H1 (cell line): Measurements from ENCODE around the gene USH2A. TPM values are rescaled to one million over a fixed set of nuclear protein-coding genes. Genes with fewer than 3 reads are reported as not detected.

ENCODE experiments used
- CTCF ChIA-PET: fragments of 300-600 bp; sonication (Branson Sonifier 250); formaldehyde crosslinking; loops from one replicate; lab custom pipeline; 2021; ENCODE audit not compliant: partially characterized antibody; lab: Charles Lee
- POLR2A ChIA-PET: fragments of 300-600 bp; sonication (Branson Sonifier 250); formaldehyde crosslinking; loops from one replicate; lab custom pipeline; 2021; ENCODE audit warnings: inconsistent platforms; ENCODE audit not compliant: partially characterized antibody; lab: Charles Lee
- DNase-seq, 2 experiments: peaks; one replicate each; pipeline versions ENCODE4 v3.0.0 to v3.0.0-alpha.2; 2010 to 2022; ENCODE audit warnings: low spot score in 2 of 2, low read depth in 1 of 2, mixed read lengths in 1 of 2
- FAIRE-seq: peaks from 2 replicates; lab custom pipeline; 2011; peaks lifted over from hg19 to GRCh38; lab: Jason Lieb, UNC
- H2AFZ ChIP-seq: 2 replicates; pipeline ENCODE4 v1.8.1; 2012; ENCODE audit warnings: low read length, inconsistent platforms
- H2AK5ac ChIP-seq: 2 replicates; pipeline ENCODE4 v1.6.1; 2013; ENCODE audit warnings: low read depth, low read length
- H2BK120ac ChIP-seq: replicated peaks from 2 replicates; pipeline ENCODE3; 2013; ENCODE audit warnings: low read depth, low read length, inconsistent platforms
- H2BK12ac ChIP-seq: 2 replicates; pipeline ENCODE4 v1.6.1; 2013; ENCODE audit warnings: low read depth, low read length
- H2BK15ac ChIP-seq: 2 replicates; pipeline ENCODE4 v1.6.1; 2013; ENCODE audit warnings: low read length
- H2BK20ac ChIP-seq: 2 replicates; pipeline ENCODE4 v1.6.1; 2013; ENCODE audit warnings: low read length
- H2BK5ac ChIP-seq: 2 replicates; pipeline ENCODE4 v1.6.1; 2013; ENCODE audit warnings: low read depth, low read length
- H3K14ac ChIP-seq: 2 replicates; pipeline ENCODE4 v1.6.1; 2013; ENCODE audit warnings: inconsistent platforms; ENCODE audit not compliant: insufficient read length
- H3K18ac ChIP-seq: 2 replicates; pipeline ENCODE4 v1.6.1; 2013; ENCODE audit warnings: low read length; ENCODE audit errors: extremely low read depth
- H3K23ac ChIP-seq: 2 replicates; pipeline ENCODE4 v1.6.1; 2013; ENCODE audit warnings: inconsistent platforms; ENCODE audit not compliant: insufficient read length
- H3K23me2 ChIP-seq: 2 replicates; pipeline ENCODE4 v1.6.1; 2013; ENCODE audit warnings: low read depth, low read length
- H3K27ac ChIP-seq: 2 replicates; pipeline ENCODE4 v1.6.1; 2011; ENCODE audit warnings: low read depth, low read length, inconsistent platforms
- H3K27me3 ChIP-seq, 4 experiments: replicated peaks in 1 of 4; 1 replicate in 1 of 4; 2 replicates in 3 of 4; pipeline versions ENCODE4 v1.6.1 to v1.8.1; 2011 to 2013; ENCODE audit warnings: low read length in 3 of 4, mild to moderate bottlenecking in 3 of 4, inconsistent platforms in 2 of 4, mixed read lengths in 2 of 4, moderate library complexity in 1 of 4; ENCODE audit not compliant: control insufficient read depth in 3 of 4, insufficient read depth in 3 of 4; ENCODE audit errors: extremely low read depth in 1 of 4
- H3K36me3 ChIP-seq, 4 experiments: 2 replicates each; pipeline versions ENCODE4 v1.6.1 to v1.8.1; 2011 to 2013; ENCODE audit warnings: mild to moderate bottlenecking in 4 of 4, low read length in 3 of 4, moderate library complexity in 2 of 4, control low read depth in 1 of 4, inconsistent platforms in 1 of 4; ENCODE audit not compliant: insufficient read depth in 4 of 4, control insufficient read depth in 2 of 4
- H3K4ac ChIP-seq: replicated peaks from 2 replicates; pipeline ENCODE3; 2013; ENCODE audit warnings: low read length, low read depth, mixed read lengths, inconsistent platforms; ENCODE audit not compliant: insufficient read length
- H3K4me1 ChIP-seq, 4 experiments: replicated peaks in 1 of 4; 1 replicate in 1 of 4; 2 replicates in 3 of 4; pipeline versions ENCODE4 v1.6.1 to v1.8.1; 2011 to 2013; ENCODE audit warnings: low read length in 3 of 4, inconsistent platforms in 2 of 4, mixed read lengths in 1 of 4; ENCODE audit not compliant: insufficient read depth in 4 of 4, control insufficient read depth in 3 of 4
- H3K4me2 ChIP-seq, 2 experiments: 2 replicates each; pipeline versions ENCODE4 v1.6.1 to v1.8.1; 2011 to 2013; ENCODE audit warnings: low read depth in 2 of 2, low read length in 2 of 2, control low read depth in 1 of 2, inconsistent platforms in 1 of 2, mild to moderate bottlenecking in 1 of 2; ENCODE audit not compliant: insufficient read depth in 1 of 2
- H3K4me3 ChIP-seq, 4 experiments: fragments of 200-600, 300-600 bp in 1 of 4; sonication (generic), shearing (Covaris generic), sonication (Bioruptor Twin) in 1 of 4; 2 replicates each; pipeline versions ENCODE4 v1.5.1 to v1.8.1; 2011 to 2016; ENCODE audit warnings: low read length in 4 of 4, low read depth in 3 of 4, control low read depth in 2 of 4, inconsistent platforms in 2 of 4, mild to moderate bottlenecking in 2 of 4, mixed read lengths in 1 of 4, moderate library complexity in 1 of 4; ENCODE audit not compliant: insufficient read depth in 2 of 4; ENCODE audit errors: extremely low read depth in 1 of 4
- H3K56ac ChIP-seq: replicated peaks from 2 replicates; pipeline ENCODE3; 2013; ENCODE audit warnings: low read depth, mild to moderate bottlenecking, mixed read lengths, low read length, inconsistent platforms; ENCODE audit not compliant: insufficient read length
- H3K79me1 ChIP-seq: 2 replicates; pipeline ENCODE4 v1.6.1; 2013; ENCODE audit warnings: low read depth, low read length, control low read depth
- H3K79me2 ChIP-seq, 2 experiments: 2 replicates each; pipeline versions ENCODE4 v1.6.1 to v1.8.1; 2012 to 2013; ENCODE audit warnings: low read length in 2 of 2, mild to moderate bottlenecking in 2 of 2, inconsistent platforms in 1 of 2; ENCODE audit not compliant: insufficient read depth in 2 of 2, control insufficient read depth in 1 of 2
- H3K9ac ChIP-seq, 4 experiments: replicated peaks in 1 of 4; 1 replicate in 1 of 4; 2 replicates in 3 of 4; pipeline versions ENCODE4 v1.6.1 to v1.8.1; 2011 to 2013; ENCODE audit warnings: low read depth in 3 of 4, low read length in 3 of 4, control low read depth in 2 of 4, mild to moderate bottlenecking in 2 of 4, moderate library complexity in 2 of 4, inconsistent platforms in 1 of 4; ENCODE audit errors: extremely low read depth in 1 of 4
- H3K9me3 ChIP-seq, 2 experiments: 2 replicates each; pipeline versions ENCODE4 v1.6.1 to v1.8.1; 2012 to 2013; ENCODE audit warnings: mild to moderate bottlenecking in 2 of 2, moderate library complexity in 2 of 2, control low read depth in 1 of 2, inconsistent platforms in 1 of 2, low read depth in 1 of 2, low read length in 1 of 2, mixed read lengths in 1 of 2; ENCODE audit not compliant: insufficient read depth in 2 of 2
- H4K20me1 ChIP-seq, 2 experiments: replicated peaks in 1 of 2; 2 replicates each; pipeline versions ENCODE3 to v1.8.1; 2011 to 2013; ENCODE audit warnings: inconsistent platforms in 2 of 2, low read length in 2 of 2, mild to moderate bottlenecking in 1 of 2; ENCODE audit not compliant: insufficient read depth in 2 of 2, control insufficient read depth in 1 of 2
- H4K5ac ChIP-seq: 2 replicates; pipeline ENCODE4 v1.6.1; 2013; ENCODE audit warnings: low read length, low read depth, mixed read lengths, inconsistent platforms; ENCODE audit not compliant: insufficient read length
- H4K8ac ChIP-seq: 2 replicates; pipeline ENCODE4 v1.8.0; 2013; ENCODE audit warnings: mild to moderate bottlenecking, moderate library complexity, low read length, inconsistent platforms; ENCODE audit not compliant: insufficient read depth; ENCODE audit errors: extremely low read depth
- H4K91ac ChIP-seq: replicated peaks from 2 replicates; pipeline ENCODE3; 2013; ENCODE audit warnings: low read length, mixed read lengths, inconsistent platforms; ENCODE audit not compliant: insufficient read length
- ATF2 ChIP-seq: IDR thresholded peaks from 2 replicates; pipeline ENCODE4 v1.6.1; 2012; ENCODE audit warnings: low read length, inconsistent platforms
- CREB1 ChIP-seq: IDR thresholded peaks from 2 replicates; pipeline ENCODE4 v1.6.1; 2012; ENCODE audit warnings: inconsistent platforms
- E2F6 ChIP-seq: IDR thresholded peaks from 2 replicates; pipeline ENCODE4 v1.6.1; 2012; ENCODE audit warnings: inconsistent platforms
- FOSL1 ChIP-seq: IDR thresholded peaks from 2 replicates; pipeline ENCODE4 v1.6.1; 2011; ENCODE audit warnings: mild to moderate bottlenecking, low read depth, low read length, moderate library complexity; ENCODE audit not compliant: insufficient read depth
- KDM1A ChIP-seq: fragments of 200-600, 300-600 bp; sonication (generic); IDR thresholded peaks from 2 replicates; pipeline ENCODE4 v1.7.1; 2016; ENCODE audit warnings: mild to moderate bottlenecking, low read length, borderline replicate concordance
- MAX ChIP-seq: IDR thresholded peaks from 2 replicates; pipeline ENCODE4 v1.6.1; 2012; ENCODE audit warnings: inconsistent platforms
- USF2 ChIP-seq: IDR thresholded peaks from 2 replicates; pipeline ENCODE4 v1.6.1; 2011; ENCODE audit warnings: low read length, improper control_type of control experiment
- WGBS, 2 experiments: shearing (Covaris generic) in 1 of 2; methylation state at CpG; one replicate each; pipeline versions ENCODE4 v1.1.6 to v1.1.7; 2013 to 2015; ENCODE audit warnings: low lambda C conversion rate in 2 of 2, mixed read lengths in 2 of 2, inconsistent platforms in 1 of 2, low coverage in 1 of 2, missing lambda C conversion rate in 1 of 2; ENCODE audit not compliant: insufficient replicate concordance in 2 of 2, insufficient coverage in 1 of 2, insufficient read length in 1 of 2; ENCODE audit errors: extremely low coverage in 1 of 2, missing lambda C conversion rate in 1 of 2; 5-methylcytosine and 5-hydroxymethylcytosine counted together
- polyA plus RNA-seq, 7 experiments: library from polyadenylated mRNA; depleted of rRNA in 3 of 7; stranded (reverse) in 5 of 7; unstranded in 2 of 7; fragments of >200 nt in 5 of 7; fragments of 200-250 nt in 2 of 7; gene quantifications; 1 replicate in 5 of 7; 2 replicates in 1 of 7; 4 replicates in 1 of 7; pipeline versions ENCODE4 v1.2.1 to v1.2.3, GENCODE V29; 2011 to 2013; ENCODE audit warnings: missing spikeins in 2 of 7, mixed read lengths in 2 of 7
- total RNA-seq: library from RNA; stranded (reverse); fragmentation: NEBNext Ultra II Directional; extraction: Animal tissue kit (Norgen Biotek cat#: 25700); gene quantifications from 2 replicates; pipeline ENCODE4 v1.2.1, GENCODE V29; 2021

USH2A gene
- total and polyA plus RNA-seq, 2 of the 8 experiments (the other 6 are each of a cell fraction or from before 2014, with no cell fraction given): 0.02 to 0.17 TPM

GRCh38 chr1:216207154-216207553 is 216.1 kb downstream of the USH2A start:
- Histone ChIP-seq H3K56ac (no peak overlapping the region), H4K20me1 (no peaks in the 10 kb centered on the region), H3K4me2 (no peak overlapping the region), H3K23ac (no peak overlapping the region), H2BK15ac (no peak overlapping the region), H2BK20ac (no peak overlapping the region), H3K4me3 (no peak overlapping the region), H4K91ac (no peak overlapping the region), H2BK5ac (no peak overlapping the region), H3K79me1 (no peaks in the 10 kb centered on the region), H2BK12ac (no peak overlapping the region), H3K18ac (no peak overlapping the region), H2AFZ (no peak overlapping the region), H3K4me1 (no peaks in the 10 kb centered on the region), H3K36me3 (no peaks in the 10 kb centered on the region), H3K4ac (no peak overlapping the region), H3K14ac (no peak overlapping the region), H4K8ac (no peak overlapping the region), H3K9ac (no peak overlapping the region), H3K79me2 (no peaks in the 10 kb centered on the region), H3K9me3 (no peaks in the 10 kb centered on the region), H4K5ac (no peak overlapping the region), H2AK5ac (no peak overlapping the region), H3K27ac (no peak overlapping the region), H3K23me2 (no peaks in the 10 kb centered on the region), H2BK120ac (no peak overlapping the region), H3K27me3 (no peaks in the 10 kb centered on the region)
- TF ChIP-seq ATF2 (no peak), MAX (no peak), E2F6 (no peak), CREB1 (no peak), FOSL1 (no peak), KDM1A (no peak), USF2 (no peak)
- 86% methylated on average over 1 of the region's 1 CpG; no CpG with 5 or more reads in 1 of the 2 experiments for WGBS, 2 experiments
- no peak for DNase-seq
- FAIRE-seq: no peak
- POLR2A ChIA-PET: no interaction called here
- CTCF ChIA-PET: interaction anchor here (0.6 to 4.2 kb wide), 3 partner anchors 14 to 111 kb away, joined by 3 to 24 read pairs (median 3); no protein-coding TSS in a partner anchor
